PC-3 (cell line): Measurements from ENCODE around the gene PTGES2. TPM values are rescaled to one million over a fixed set of nuclear protein-coding genes. Genes with fewer than 3 reads are reported as not detected.

Experiments
- ATAC-seq: fragments of 200-7000 bp; cut with Tn5 transposase; 2 replicates; pipeline ENCODE4 v1.9.1; 2020; ENCODE audit warnings: mild to moderate bottlenecking, moderate library complexity
- BruUV-seq: library from RNA; stranded (reverse); fragments of 400-500 nt; replicated peaks from 2 replicates; lab custom pipeline; 2021; lab: Mats Ljungman, UMichigan
- CTCF ChIA-PET: fragments of 300-600 bp; sonication (Branson Sonifier 250); formaldehyde crosslinking; loops from one replicate; lab custom pipeline; 2022; ENCODE audit warnings: antibody characterized with exemption; lab: Charles Lee
- POLR2A ChIA-PET: fragments of 300-600 bp; sonication (Branson Sonifier 250); formaldehyde crosslinking; loops from one replicate; lab custom pipeline; 2022; ENCODE audit warnings: antibody characterized with exemption; ENCODE audit not compliant: unreplicated experiment; lab: Charles Lee
- DNase-seq: peaks from one replicate; pipeline ENCODE4 v3.0.0-alpha.2; 2015
- H2AFZ ChIP-seq: fragments of 300-600 bp; sonication (generic); 2 replicates; pipeline ENCODE4 v1.6.0; 2016; ENCODE audit warnings: antibody characterized with exemption, low read length
- H3F3A ChIP-seq: fragments of 300-600 bp; sonication (generic); one replicate; pipeline ENCODE4 v1.6.0; 2017; ENCODE audit warnings: antibody characterized with exemption, low read length, control low read depth, mild to moderate bottlenecking; ENCODE audit not compliant: unreplicated experiment
- H3K27ac ChIP-seq: fragments of 300-600 bp; sonication (generic); 2 replicates; pipeline ENCODE4 v1.5.1; 2016; ENCODE audit warnings: mild to moderate bottlenecking, low read length
- H3K27me3 ChIP-seq: fragments of 300-600 bp; sonication (generic); 2 replicates; pipeline ENCODE4 v1.6.1; 2016; ENCODE audit warnings: low read length, mixed read lengths
- H3K36me3 ChIP-seq: fragments of 300-600 bp; sonication (generic); 2 replicates; pipeline ENCODE4 v1.6.1; 2016; ENCODE audit warnings: low read depth, mixed run types, low read length, mixed read lengths
- H3K4me1 ChIP-seq: fragments of 300-600 bp; sonication (generic); 2 replicates; pipeline ENCODE4 v1.5.1; 2016; ENCODE audit warnings: low read length; ENCODE audit not compliant: insufficient read depth
- H3K4me2 ChIP-seq: fragments of 300-600 bp; sonication (generic); 2 replicates; pipeline ENCODE4 v1.6.0; 2016; ENCODE audit warnings: low read length
- H3K4me3 ChIP-seq: fragments of 300-600 bp; sonication (generic); 2 replicates; pipeline ENCODE4 v1.5.1; 2016; ENCODE audit warnings: mild to moderate bottlenecking, low read length, mixed read lengths
- H3K79me2 ChIP-seq: fragments of 300-600 bp; sonication (generic); 2 replicates; pipeline ENCODE4 v1.6.1; 2017; ENCODE audit warnings: low read length, mixed read lengths
- H3K9ac ChIP-seq: fragments of 300-600 bp; sonication (generic); 2 replicates; pipeline ENCODE4 v1.6.0; 2016; ENCODE audit warnings: mild to moderate bottlenecking, low read length
- H3K9me2 ChIP-seq: fragments of 300-600 bp; sonication (generic); replicated peaks from 2 replicates; pipeline ENCODE4 v1.6.1; 2016; ENCODE audit warnings: mixed run types, low read length, mixed read lengths
- H3K9me3 ChIP-seq: fragments of 300-600 bp; sonication (generic); 2 replicates; pipeline ENCODE4 v1.6.1; 2016; ENCODE audit warnings: low read length, mixed read lengths
- H4K20me1 ChIP-seq: fragments of 300-600 bp; sonication (generic); 2 replicates; pipeline ENCODE4 v1.6.1; 2016; ENCODE audit warnings: low read length, mixed read lengths
- CTCF ChIP-seq: fragments of 300-600 bp; sonication (generic); conservative IDR thresholded peaks from 2 replicates; pipeline ENCODE4 v1.5.1; 2017; ENCODE audit warnings: antibody characterized with exemption, low read depth, mild to moderate bottlenecking, low read length
- EZH2 ChIP-seq: fragments of 300-600 bp; sonication (generic); IDR thresholded peaks from one replicate; pipeline ENCODE4 v1.6.1; 2017; ENCODE audit warnings: antibody characterized with exemption, mild to moderate bottlenecking, low read length; ENCODE audit not compliant: unreplicated experiment
- EZH2phosphoT487 ChIP-seq: fragments of 300-600 bp; sonication (generic); IDR thresholded peaks from 2 replicates; pipeline ENCODE4 v1.6.1; 2018; ENCODE audit warnings: mild to moderate bottlenecking, antibody characterized with exemption, low read length, borderline replicate concordance
- intact Hi-C: fragments of 100-400 bp; cut with micrococcal nuclease; formaldehyde crosslinking; loops from 2 replicates; pipeline ENCODE4 v1.9.0; 2023
- total RNA-seq: library from RNA; depleted of rRNA; stranded (reverse); fragments of >200 nt; gene quantifications from 2 replicates; pipeline ENCODE4 v1.2.3, GENCODE V29; 2014

PTGES2 gene
- total RNA-seq, 1 experiment from 2014 or later, result 258 TPM

- H3K4me1 ChIP-seq, result peaks cover 41% of the 10 kb centered on the region
- DNase-seq (no peak), ATAC-seq (no peak)
- H3K4me3 ChIP-seq, result no peak overlapping the region
- no peaks in the 10 kb centered on the region for H3K79me2 ChIP-seq
- H3K9me3 ChIP-seq, result no peaks in the 10 kb centered on the region
- H3K36me3 ChIP-seq, result no peaks in the 10 kb centered on the region
- POLR2A ChIA-PET, result no interaction called here
- no peaks in the 10 kb centered on the region for H4K20me1 ChIP-seq
- H3K9ac ChIP-seq, result peak overlapping the region; percentile 87
- CTCF ChIA-PET, result no interaction called here
- H3K27ac ChIP-seq, result peak overlapping the region; percentile 98
- intact Hi-C loops, result no loop called here
- H3F3A ChIP-seq, result no peaks in the 10 kb centered on the region
- peak overlapping the region; percentile 58 for H3K4me2 ChIP-seq
- TF ChIP-seq EZH2, result no peak
- no peak for TF ChIP-seq CTCF
- no peak for TF ChIP-seq EZH2phosphoT487
- BruUV-seq, result TSS peak; percentile 75
- H3K27me3 ChIP-seq, result no peaks in the 10 kb centered on the region
- H3K9me2 ChIP-seq, result no peaks in the 10 kb centered on the region
- H2AFZ ChIP-seq, result no peak overlapping the region
Measured at GRCh38 chr9:128149951-128150593, 22.5 kb upstream of the PTGES2 start.

GRCh38 chr9:128149001-128149701 is 21.6 kb upstream of the PTGES2 start, which contains the start of gene LCN2:
Gene LCN2 (plus strand): TSS chr9:128149453. CDS start chr9:128149526, 73 bp downstream.
- BruUV-seq, result no TSS peak
- Histone ChIP-seq H3K79me2 (no peaks in the 10 kb centered on the region), H4K20me1 (no peaks in the 10 kb centered on the region), H3K4me3 (no peak within 1 kb of the TSS), H3K9me2 (no peaks in the 10 kb centered on the region), H3K9ac (peak within 1 kb of the TSS; percentile 87), H3F3A (no peaks in the 10 kb centered on the region), H2AFZ (no peak within 1 kb of the TSS), H3K27ac (peak within 1 kb of the TSS; percentile 98), H3K36me3 (no peaks in the 10 kb centered on the region), H3K9me3 (no peaks in the 10 kb centered on the region), H3K4me2 (peak within 1 kb of the TSS; percentile 58), H3K4me1 (peaks cover 50% of the 10 kb centered on the region), H3K27me3 (no peaks in the 10 kb centered on the region)
- intact Hi-C loops, result no loop called here
- ATAC-seq (peak; percentile 57), DNase-seq (peak; percentile 94)
- POLR2A ChIA-PET, result no interaction called here
- CTCF ChIA-PET, result no interaction called here
- TF ChIP-seq EZH2, result no peak
- no peak for TF ChIP-seq EZH2phosphoT487
- TF ChIP-seq CTCF, result no peak
